ENCODE measurements around the gene STK39.
"Not testable (repeated sequence)": the region's sequence is repeated elsewhere in the genome, so short reads cannot be mapped to it uniquely, and the experiment has no call there.

Gene STK39

GRCh38 chr2:168105127-168105683, 142.2 kb downstream of the STK39 start:
- in situ Hi-C loops (cut with MboI; ENCODE audit: low sequenced_read_pairs), result no loop called here

- in situ Hi-C loops (cut with MboI; ENCODE audit: low sequenced_read_pairs), result no loop called here
These were observed 150.0 kb downstream of the STK39 start for GRCh38 chr2:168097431-168097830.

GRCh38 chr2:168096158-168096557, 151.2 kb downstream of the STK39 start:
- in situ Hi-C loops (cut with MboI; ENCODE audit: low sequenced_read_pairs), result no loop called here

DNA sequence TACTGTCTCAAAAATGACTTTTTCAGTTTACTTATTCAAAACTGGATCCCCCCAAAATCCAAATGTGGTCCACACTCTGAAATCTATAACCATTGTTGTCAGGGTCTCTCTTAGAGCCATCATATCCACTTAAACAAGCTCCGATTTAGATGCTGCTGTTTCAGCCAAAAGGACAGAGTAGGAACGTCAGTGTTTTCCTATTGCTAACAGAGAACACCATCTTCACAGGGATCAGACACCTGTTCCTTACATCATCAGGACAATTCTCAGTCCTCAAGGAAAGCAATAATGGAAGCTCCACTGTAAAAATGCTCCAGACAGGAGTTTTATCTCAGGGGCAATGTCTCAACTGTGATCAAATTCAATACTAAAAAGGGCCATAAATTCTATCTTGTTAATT, 155.4 kb downstream of the STK39 start:
- in situ Hi-C loops (cut with MboI; ENCODE audit: low sequenced_read_pairs), result no loop called here

- in situ Hi-C loops (cut with MboI; ENCODE audit: low sequenced_read_pairs), result no loop called here
These were observed 156.8 kb downstream of the STK39 start for GRCh38 chr2:168090366-168091135.

DNA sequence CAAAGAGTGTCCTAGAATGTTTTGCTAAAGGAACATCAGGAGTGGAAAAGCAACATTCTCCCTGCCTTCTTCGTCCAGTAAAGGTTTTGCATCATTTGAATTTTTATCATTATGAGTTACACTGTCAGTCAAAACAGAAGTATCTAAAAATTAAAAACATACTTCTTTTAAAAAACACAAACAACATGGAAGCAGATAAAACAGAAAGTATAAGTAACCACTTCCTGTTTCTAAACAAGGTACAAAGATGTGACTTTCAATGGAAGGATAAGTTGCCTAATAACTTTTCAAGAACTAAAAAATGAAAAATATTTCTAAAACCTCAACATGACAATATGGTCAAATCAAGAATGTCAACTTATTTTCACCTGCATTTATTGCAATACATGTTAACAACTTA, 158.2 kb downstream of the STK39 start:
- in situ Hi-C loops (cut with MboI; ENCODE audit: low sequenced_read_pairs), result no loop called here

DNA sequence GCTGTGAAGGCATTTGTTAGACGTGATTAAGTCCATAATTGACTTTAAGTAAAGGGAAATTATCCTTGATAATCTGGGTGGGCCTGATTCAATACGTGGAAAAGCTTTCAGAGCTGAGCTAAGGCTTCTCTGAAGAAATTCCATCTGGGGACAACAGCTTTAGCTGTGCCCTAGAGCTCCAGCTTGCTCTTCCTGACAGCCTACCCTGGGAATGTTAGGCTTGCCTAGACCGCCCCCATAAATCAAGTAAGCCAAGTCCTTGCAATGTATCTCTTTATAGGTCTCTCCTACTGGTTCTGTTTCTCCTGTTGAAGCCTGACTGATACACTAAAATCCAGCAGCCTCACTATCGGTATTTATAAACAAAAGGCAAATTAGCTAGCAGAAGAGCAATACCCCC, 160.0 kb downstream of the STK39 start:
- in situ Hi-C loops (cut with MboI; ENCODE audit: low sequenced_read_pairs), result no loop called here

DNA sequence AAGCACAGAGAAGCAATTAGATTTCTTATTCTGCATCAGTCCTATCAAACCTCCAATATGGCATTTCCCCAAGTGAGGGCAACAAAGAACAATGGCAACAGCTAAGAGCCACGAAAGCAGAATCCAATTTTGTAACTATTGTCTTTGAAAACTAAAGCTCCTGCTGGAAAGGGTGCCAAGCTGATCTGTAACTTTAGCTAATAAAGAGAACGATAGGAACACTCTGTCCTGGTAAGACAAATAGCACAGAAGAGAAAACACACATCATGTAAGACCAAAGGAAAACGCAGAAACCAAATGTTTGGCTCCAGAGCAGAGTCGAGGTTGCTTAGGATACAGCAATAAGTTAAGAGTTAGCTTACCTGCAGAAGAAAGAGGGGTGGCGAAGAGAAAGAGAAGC, 160.5 kb downstream of the STK39 start:
- in situ Hi-C loops (cut with MboI; ENCODE audit: low sequenced_read_pairs), result no loop called here

DNA sequence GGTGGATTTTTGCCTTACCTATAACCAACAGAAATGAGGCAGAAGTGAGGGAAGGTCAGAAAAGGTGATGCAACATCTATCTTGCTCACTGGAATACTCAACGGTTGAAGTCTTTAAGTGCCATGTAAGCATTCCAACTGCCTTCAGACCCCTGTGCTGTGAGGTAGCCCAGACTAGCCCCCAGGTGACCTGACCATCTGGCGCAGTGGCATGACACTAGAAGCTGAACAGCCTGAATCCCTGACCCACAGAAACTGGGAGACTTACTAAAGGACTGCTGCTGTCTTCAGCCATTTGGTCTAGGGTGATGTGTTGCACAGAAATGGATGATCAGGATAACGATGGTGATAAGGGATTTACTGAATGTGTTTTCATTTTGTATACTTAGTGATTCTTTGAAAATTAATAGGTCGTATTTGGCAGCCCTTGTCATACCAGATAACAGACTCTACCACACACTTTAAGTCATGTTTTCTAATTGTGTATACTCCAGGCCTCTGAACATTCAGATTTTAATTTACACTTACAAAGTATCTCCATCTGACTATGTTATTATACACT, 161.5 kb downstream of the STK39 start:
- in situ Hi-C loops (cut with MboI; ENCODE audit: low sequenced_read_pairs), result no loop called here

GRCh38 chr2:168084288-168084687, 163.1 kb downstream of the STK39 start:
- in situ Hi-C loops (cut with MboI; ENCODE audit: low sequenced_read_pairs), result no loop called here

DNA sequence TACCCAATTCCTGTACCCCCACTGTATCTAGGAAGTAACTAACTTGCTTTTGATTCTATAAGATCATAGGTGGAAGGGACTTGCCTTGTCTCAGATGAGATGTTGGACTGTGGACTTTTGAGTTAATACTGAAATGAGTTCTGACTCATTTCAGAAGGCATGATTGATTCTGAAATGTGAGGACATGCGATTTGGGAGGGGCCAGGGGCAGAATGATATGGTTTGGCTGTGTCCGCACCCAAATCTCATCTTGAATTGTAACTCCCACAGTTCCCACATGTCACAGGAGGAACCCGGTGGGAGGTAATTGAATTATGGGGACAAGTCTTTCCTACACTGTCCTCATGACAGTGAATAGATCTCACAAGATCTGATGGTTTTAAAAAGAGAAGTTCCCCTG, 165.9 kb downstream of the STK39 start:
- in situ Hi-C loops (cut with MboI; ENCODE audit: low sequenced_read_pairs), result not testable (repeated sequence)

DNA sequence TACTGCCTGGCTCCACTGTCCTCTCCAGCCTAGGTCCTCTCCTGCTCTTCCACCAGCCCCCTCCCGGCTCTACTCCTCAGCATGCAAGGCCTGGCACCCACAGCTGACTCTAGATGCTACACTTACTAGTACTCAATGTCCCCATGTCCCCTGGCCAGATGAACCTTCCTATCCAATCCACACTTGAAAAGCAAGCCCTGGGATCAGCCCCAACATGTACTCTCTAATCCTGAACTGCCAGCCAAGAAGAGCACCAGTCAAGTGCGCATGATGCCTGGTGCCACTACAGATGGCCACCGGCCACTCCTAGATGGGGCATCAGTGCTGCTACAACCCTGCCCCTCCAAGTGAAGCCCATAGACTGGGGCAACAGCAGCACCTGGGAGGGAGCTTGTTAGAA, 168.2 kb downstream of the STK39 start:
- in situ Hi-C loops (cut with MboI; ENCODE audit: low sequenced_read_pairs), result no loop called here

DNA sequence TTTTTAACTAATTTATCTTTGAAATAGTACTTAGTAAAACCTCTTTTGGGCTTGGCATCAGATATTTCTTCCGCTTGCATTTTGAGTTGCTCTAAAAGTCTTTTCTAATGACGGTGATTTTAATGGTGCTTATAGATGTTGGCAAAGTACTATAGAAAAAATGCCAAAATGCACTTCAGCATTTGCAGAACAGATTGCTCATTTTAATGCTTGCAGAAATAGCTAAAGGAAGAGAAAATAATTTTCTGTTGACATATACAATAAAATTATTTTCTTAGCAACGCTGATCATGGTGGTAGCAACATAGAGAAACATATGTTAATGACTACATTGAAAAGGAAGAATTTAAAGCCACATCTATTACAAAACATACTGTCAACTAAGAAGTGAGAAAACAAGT, 170.7 kb downstream of the STK39 start:
- in situ Hi-C loops (cut with MboI; ENCODE audit: low sequenced_read_pairs), result no loop called here

DNA sequence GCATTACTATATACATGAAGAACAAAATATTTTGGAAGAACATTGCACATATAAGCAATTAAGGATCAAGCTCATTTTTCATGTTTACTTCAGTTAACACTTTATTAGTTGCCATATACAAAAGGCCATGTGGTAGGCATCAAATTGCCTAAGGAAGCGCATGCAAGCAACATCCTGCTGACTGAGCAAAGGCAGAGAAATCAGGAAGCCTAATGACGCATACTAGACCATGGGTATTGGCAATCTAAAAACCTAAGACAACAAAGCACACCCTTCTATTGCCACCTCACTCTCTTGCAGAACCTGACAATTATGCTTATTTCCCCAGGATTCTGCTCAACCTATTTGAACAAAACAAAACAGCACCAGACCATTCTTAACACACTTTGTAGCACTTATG, 171.9 kb downstream of the STK39 start:
- in situ Hi-C loops (cut with MboI; ENCODE audit: low sequenced_read_pairs), result no loop called here

- in situ Hi-C loops (cut with MboI; ENCODE audit: low sequenced_read_pairs), result no loop called here
These were observed 174.6 kb downstream of the STK39 start for GRCh38 chr2:168072626-168073303.

DNA sequence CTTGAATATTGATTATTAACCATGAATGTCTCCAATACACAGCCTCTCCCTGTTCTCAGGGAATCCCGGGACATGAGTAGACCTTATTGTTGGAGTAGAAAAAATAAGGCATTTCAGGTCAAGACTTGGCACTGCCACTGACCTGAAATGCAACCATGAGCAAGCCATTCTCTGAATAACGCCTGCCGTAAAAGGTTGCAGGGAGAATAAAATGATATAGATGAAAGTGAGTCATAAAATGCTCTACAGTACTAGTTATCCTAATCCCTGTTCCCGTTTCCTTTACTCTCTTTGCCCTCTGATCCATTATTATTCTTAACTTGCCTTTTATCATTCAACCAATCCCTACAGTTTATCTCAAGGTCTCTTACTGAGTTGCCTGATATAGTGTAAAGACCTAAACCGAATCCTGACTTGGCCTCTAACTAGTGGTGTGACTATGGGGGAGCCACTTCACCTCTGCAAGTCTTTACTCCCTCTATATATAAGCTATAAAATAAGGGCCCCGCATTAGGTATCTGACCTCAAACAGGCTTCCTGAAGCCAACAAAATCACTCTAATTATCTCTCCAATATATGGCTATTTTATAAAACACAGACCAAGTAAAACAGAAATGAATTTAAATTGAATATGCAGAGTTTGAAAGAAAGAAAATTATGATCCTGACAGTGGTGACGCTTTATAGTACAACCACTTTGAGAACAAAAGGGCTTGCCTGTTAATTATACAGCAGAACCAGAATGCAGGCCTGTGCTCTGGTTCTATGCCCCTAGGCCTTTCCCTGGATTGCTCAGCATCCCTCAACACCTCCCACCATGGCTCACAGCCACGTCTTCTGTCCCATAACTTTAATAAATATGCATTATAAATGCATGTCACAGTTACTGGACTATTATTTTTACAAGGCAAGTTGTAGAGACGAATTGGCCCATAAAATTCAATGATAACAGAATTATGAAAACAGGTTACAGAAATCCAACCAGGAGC, 183.1 kb downstream of the STK39 start:
- in situ Hi-C loops (cut with MboI; ENCODE audit: low sequenced_read_pairs), result no loop called here

DNA sequence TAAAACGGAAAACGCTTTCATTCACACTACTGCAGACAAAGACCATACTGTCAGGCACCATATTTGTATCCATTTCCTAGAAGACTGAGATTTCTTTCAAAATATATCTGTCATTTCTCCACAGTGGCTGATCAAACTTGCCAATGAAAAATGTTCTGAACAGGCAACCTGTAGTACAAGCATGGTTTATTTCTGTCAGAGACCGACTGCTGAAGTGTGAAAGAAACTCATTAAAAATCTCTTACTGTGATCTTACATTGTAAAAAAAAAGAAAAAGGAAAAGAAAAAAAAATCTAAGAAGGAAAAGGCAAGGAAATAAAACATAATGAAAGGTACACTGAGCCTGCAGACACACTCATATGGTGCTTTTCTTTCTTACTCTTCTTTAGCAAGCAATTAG, 184.5 kb downstream of the STK39 start:
- in situ Hi-C loops (cut with MboI; ENCODE audit: low sequenced_read_pairs), result no loop called here

DNA sequence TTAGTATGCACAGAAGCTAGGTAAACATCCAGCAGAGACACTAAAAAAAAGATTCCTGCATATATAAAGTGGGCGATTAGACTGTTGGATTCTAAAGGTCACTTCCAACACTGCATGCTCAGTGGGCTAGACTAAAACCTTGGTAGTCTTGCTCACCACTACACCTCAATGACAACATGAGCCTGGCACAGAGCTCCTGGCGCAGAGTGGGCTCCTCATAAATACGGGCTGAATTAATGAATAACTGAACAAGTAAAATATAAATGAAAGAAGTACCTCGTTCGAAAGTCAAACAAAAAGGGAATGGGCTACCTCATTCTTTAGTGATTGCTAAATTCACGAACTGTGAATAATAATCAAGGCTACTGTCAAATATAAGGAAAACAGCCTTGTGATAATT, 185.3 kb downstream of the STK39 start:
- in situ Hi-C loops (cut with MboI; ENCODE audit: low sequenced_read_pairs), result no loop called here

DNA sequence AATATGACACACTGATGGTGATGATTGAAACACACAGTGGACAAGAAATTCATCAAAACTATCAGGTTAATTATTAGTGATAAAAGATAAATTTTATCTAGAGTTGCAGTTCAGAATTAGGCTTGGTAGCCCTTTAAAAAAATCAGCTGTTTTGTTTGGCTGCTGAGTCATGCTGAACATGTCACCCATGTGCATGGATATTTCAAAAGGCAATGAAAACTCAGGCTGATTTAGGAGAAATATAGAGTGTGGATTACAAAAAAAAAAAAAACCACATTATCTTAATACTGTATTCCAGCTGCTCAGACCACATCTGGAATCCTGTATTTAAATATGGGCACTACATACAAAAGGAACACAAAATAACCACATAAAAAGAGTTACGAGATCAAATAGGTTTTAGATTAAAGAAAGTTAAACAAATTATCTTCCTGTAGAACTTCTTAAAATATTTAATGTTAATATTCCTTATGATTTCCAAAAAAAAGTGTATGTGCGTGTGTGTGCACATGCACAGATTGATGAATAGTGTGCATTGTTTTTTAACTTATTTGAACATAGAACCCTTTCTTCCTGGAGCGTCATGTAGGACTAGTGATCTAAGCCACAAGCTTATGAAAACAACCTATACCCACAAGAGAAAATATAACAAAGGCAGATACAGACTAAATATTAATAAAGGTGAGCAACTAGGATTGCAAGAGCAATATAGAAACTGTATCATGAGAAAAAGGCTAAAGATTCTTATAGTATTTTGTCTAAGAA, 186.2 kb downstream of the STK39 start:
- in situ Hi-C loops (cut with MboI; ENCODE audit: low sequenced_read_pairs), result no loop called here

DNA sequence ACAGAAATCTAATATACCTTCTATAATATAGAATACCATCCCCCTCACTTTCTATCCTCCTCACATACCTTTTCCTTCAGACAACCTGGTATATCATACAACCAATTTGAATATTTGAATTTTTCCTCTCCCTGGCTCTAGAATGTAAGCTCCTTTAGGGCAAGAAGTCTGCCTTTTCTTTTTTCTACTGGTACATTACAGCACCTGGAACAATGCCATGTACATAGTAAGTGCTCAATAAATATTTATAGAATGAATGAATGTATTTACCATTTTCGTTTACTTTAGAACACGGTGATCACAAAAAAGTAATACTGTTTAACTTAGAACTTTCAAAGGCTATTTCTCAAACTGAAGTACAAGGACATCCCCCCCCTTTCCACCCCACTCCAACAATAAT, 187.6 kb downstream of the STK39 start:
- in situ Hi-C loops (cut with MboI; ENCODE audit: low sequenced_read_pairs), result no loop called here
